ENCODE results near the gene CD177. TPM values are rescaled to one million over a fixed set of nuclear protein-coding genes. Genes with fewer than 3 reads are reported as not detected.

CD177 gene
- total and polyA plus RNA-seq, 9 of the 15 experiments (the other 6 are each of a cell fraction or from before 2014, with no cell fraction given) = not detected

GRCh38 chr19:43380008-43380407 is 26.5 kb downstream of the CD177 start:
- ATAC-seq (no peak), FAIRE-seq (no peak), DNase-seq (ENCODE audit: extremely low read depth in 1 of 4, low spot score in 3 of 4) (no peak)
- Histone ChIP-seq H3K4me3 (no peak overlapping the region), H3K4me1 (replicated peaks in 1 of 2; ENCODE audit: control insufficient read depth in 2 of 2, insufficient read depth in 2 of 2, low read length in 2 of 2) (no peaks in the 10 kb centered on the region), H3K79me2 (ENCODE audit: control insufficient read depth, insufficient read depth, low read length) (no peaks in the 10 kb centered on the region), H3K36me3 (ENCODE audit: control insufficient read depth, insufficient read depth, low read length) (no peaks in the 10 kb centered on the region), H3K27me3 (ENCODE audit: control insufficient read depth in 2 of 2, insufficient read depth in 2 of 2, low read length in 2 of 2) (peaks cover 0 to 6% of the 10 kb centered on the region in 2 experiments; a peak in 1 of 5 replicates), H3K9me1 (ENCODE audit: control insufficient read depth, insufficient read depth, low read length) (no peaks in the 10 kb centered on the region), H4K20me1 (replicated peaks; ENCODE audit: control insufficient read depth, insufficient read depth, low read length) (no peaks in the 10 kb centered on the region), H3K27ac (ENCODE audit: extremely low read depth, low read depth, low read length) (no peak overlapping the region), H2AFZ (ENCODE audit: low read depth, low read length) (no peak overlapping the region), H3K9me3 (replicated peaks; ENCODE audit: control insufficient read depth, insufficient read depth, low read depth, low read length) (no peaks in the 10 kb centered on the region), H3K9ac (ENCODE audit: insufficient read depth in 1 of 2, low read depth in 2 of 2, low read length in 2 of 2) (no peak overlapping the region), H3K4me2 (ENCODE audit: insufficient read depth, low read length) (no peak overlapping the region)
- POLR2A ChIA-PET = no interaction called here
- in situ Hi-C loops (cut with MboI) = no loop called here
- CTCF ChIA-PET (ENCODE audit: low intra/inter-chr PET ratio) = no interaction called here
- WGBS (ENCODE audit: insufficient coverage, low coverage, missing lambda C conversion rate) = 2% methylated on average over 7 of the region's 14 CpGs
- intact Hi-C loops (cut with micrococcal nuclease) = no loop called here
- TF ChIP-seq HBP1 (CRISPR knock-in tag; IDR thresholded peaks at IDR 0.05) (no peak), ARHGAP35 (IDR thresholded peaks at IDR 0.05; ENCODE audit: partially characterized antibody) (no peak), SIN3A (IDR thresholded peaks at IDR 0.05; ENCODE audit: borderline replicate concordance in 2 of 2, control insufficient read depth in 1 of 2, low read depth in 2 of 2, low read length in 2 of 2) (no peak)
- BruUV-seq (replicated peaks) = no TSS peak

GRCh38 chr19:43380771-43381386 is 27.4 kb downstream of the CD177 start:
- H3K36me3 ChIP-seq (ENCODE audit: control insufficient read depth, insufficient read depth, low read length) = no peaks in the 10 kb centered on the region
- no peak overlapping the region for H2AFZ ChIP-seq (ENCODE audit: low read depth, low read length)
- intact Hi-C loops (cut with micrococcal nuclease) (no loop called here), in situ Hi-C loops (cut with MboI) (no loop called here)
- H3K27me3 ChIP-seq (ENCODE audit: control insufficient read depth in 2 of 2, insufficient read depth in 2 of 2, low read length in 2 of 2) = peaks cover 0 to 6% of the 10 kb centered on the region in 2 experiments; a peak in 1 of 5 replicates
- FAIRE-seq (no peak), ATAC-seq (no peak), DNase-seq (ENCODE audit: extremely low read depth in 1 of 4, low spot score in 3 of 4) (no peak)
- no peaks in the 10 kb centered on the region for H3K79me2 ChIP-seq (ENCODE audit: control insufficient read depth, insufficient read depth, low read length)
- CTCF ChIA-PET (ENCODE audit: low intra/inter-chr PET ratio) = no interaction called here
- no TSS peak for BruUV-seq (replicated peaks)
- no peaks in the 10 kb centered on the region for H4K20me1 ChIP-seq (replicated peaks; ENCODE audit: control insufficient read depth, insufficient read depth, low read length)
- no peaks in the 10 kb centered on the region for H3K9me3 ChIP-seq (replicated peaks; ENCODE audit: control insufficient read depth, insufficient read depth, low read depth, low read length)
- no peak overlapping the region for H3K27ac ChIP-seq (ENCODE audit: extremely low read depth, low read depth, low read length)
- no peaks in the 10 kb centered on the region for H3K9me1 ChIP-seq (ENCODE audit: control insufficient read depth, insufficient read depth, low read length)
- 4% methylated on average over 4 of the region's 4 CpGs for WGBS (ENCODE audit: insufficient coverage, low coverage, missing lambda C conversion rate)
- H3K4me2 ChIP-seq (ENCODE audit: insufficient read depth, low read length) = no peak overlapping the region
- no peak overlapping the region for H3K4me3 ChIP-seq
- POLR2A ChIA-PET = no interaction called here
- no peaks in the 10 kb centered on the region for H3K4me1 ChIP-seq (replicated peaks in 1 of 2; ENCODE audit: control insufficient read depth in 2 of 2, insufficient read depth in 2 of 2, low read length in 2 of 2)
- H3K9ac ChIP-seq (ENCODE audit: insufficient read depth in 1 of 2, low read depth in 2 of 2, low read length in 2 of 2) = no peak overlapping the region
- TF ChIP-seq RERE (CRISPR knock-in tag; IDR thresholded peaks at IDR 0.05; ENCODE audit: borderline replicate concordance) = no peak
- no peak for TF ChIP-seq FOXJ2 (tag; IDR thresholded peaks at IDR 0.05)
- no peak for TF ChIP-seq ZNF436 (CRISPR knock-in tag; IDR thresholded peaks at IDR 0.05)
- no peak for TF ChIP-seq ELF1 (tag; IDR thresholded peaks at IDR 0.05)
- no peak for TF ChIP-seq HMG20A (CRISPR knock-in tag; conservative IDR thresholded peaks at IDR 0.05)
- TF ChIP-seq BCOR (IDR thresholded peaks at IDR 0.05) = no peak
